ENCODE results near the gene RTL1.

- TF ChIP-seq, protein P1, sequence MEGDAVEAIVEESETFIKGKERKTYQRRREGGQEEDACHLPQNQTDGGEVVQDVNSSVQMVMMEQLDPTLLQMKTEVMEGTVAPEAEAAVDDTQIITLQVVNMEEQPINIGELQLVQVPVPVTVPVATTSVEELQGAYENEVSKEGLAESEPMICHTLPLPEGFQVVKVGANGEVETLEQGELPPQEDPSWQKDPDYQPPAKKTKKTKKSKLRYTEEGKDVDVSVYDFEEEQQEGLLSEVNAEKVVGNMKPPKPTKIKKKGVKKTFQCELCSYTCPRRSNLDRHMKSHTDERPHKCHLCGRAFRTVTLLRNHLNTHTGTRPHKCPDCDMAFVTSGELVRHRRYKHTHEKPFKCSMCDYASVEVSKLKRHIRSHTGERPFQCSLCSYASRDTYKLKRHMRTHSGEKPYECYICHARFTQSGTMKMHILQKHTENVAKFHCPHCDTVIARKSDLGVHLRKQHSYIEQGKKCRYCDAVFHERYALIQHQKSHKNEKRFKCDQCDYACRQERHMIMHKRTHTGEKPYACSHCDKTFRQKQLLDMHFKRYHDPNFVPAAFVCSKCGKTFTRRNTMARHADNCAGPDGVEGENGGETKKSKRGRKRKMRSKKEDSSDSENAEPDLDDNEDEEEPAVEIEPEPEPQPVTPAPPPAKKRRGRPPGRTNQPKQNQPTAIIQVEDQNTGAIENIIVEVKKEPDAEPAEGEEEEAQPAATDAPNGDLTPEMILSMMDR (IDR thresholded peaks at IDR 0.05), result no peak
- TF ChIP-seq POLR2A (IDR thresholded peaks at IDR 0.05), result no peak
Observed at GRCh38 chr14:100893228-100893601, 10.3 kb downstream of the RTL1 start.

Measured in heart left ventricle (tissue), 13 donors.